KOPT-K1 (cell line): ENCODE measurements around the gene GNGT1.
"Not testable (repeated sequence)": the region's sequence is repeated elsewhere in the genome, so short reads cannot be mapped to it uniquely, and the experiment has no call there.

Source experiments
- H3K27ac ChIP-seq: fragments of 200-600 bp; sonication (generic); 2 replicates; pipeline ENCODE4 v1.5.1; 2016; ENCODE audit warnings: antibody characterized with exemption, mild to moderate bottlenecking, low read depth, low read length; ENCODE audit not compliant: poor library complexity, severe bottlenecking
- H3K36me3 ChIP-seq: fragments of 200-600 bp; sonication (generic); 2 replicates; pipeline ENCODE4 v1.5.1; 2017; ENCODE audit warnings: antibody characterized with exemption, mild to moderate bottlenecking, low read length, moderate library complexity; ENCODE audit not compliant: insufficient read depth
- H3K9me3 ChIP-seq: fragments of 200-600 bp; sonication (generic); 2 replicates; pipeline ENCODE4 v1.5.1; 2017; ENCODE audit warnings: antibody characterized with exemption, low read length, mild to moderate bottlenecking; ENCODE audit not compliant: insufficient read depth, poor library complexity, severe bottlenecking

GNGT1 gene

DNA sequence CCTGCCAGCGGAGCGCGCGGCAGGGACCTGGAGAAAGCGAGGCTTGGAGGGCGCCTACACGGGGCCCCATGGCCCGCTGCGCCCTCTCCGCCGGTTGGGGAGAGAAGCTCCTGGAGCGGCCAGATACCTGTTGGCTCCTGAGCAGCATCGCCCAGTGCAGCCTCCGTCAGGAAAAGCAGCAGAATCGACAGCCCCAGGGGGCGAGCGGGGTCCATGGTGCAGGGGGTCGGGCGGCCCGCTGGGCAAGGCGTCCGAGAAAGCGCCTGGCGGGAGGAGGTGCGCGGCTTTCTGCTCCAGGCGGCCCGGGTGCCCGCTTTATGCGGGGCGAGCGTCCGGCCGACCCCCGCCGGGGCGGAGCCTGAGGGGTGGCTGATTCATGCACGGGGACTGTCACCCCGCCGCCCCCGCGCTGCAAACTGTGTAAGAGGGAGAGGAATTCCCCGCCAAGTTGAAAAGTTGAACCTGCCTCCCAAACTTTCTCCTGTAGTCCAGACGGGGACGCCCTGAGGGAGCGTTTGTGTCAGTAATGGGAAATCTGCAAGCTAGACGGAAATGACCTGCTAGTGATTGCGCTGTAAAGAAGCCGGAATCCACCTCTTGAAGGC lies 15.8 kb upstream of the GNGT1 start, which contains the start of gene TFPI2:
TSS of gene TFPI2 (minus strand) at position 290 of the 605 bp plus-strand sequence. CDS start at position 215, 75 bp downstream.
- Histone ChIP-seq H3K27ac (no peak within 1 kb of the TSS), H3K9me3 (no peaks in the 10 kb centered on the region), H3K36me3 (no peaks in the 10 kb centered on the region)

DNA sequence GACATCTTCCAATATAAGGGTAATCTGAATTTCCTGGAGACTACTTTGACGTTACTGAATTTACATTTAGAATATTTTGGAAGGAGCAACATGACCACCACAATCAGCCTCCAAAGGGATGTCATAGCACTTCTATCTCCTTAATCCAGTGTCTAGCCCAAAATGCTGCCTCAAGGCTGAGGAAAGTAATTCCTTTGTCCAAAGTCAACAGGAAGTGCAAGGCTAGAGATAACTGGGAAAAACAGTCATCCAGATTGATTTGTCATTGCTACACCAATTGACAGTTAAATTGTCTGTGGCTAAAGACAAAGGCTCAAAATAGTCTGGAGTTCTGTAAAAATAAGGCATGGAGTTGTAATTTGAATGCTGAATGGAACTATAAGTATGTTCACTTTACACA lies 11.9 kb upstream of the GNGT1 start:
- Histone ChIP-seq H3K9me3 (no peaks in the 10 kb centered on the region), H3K36me3 (no peaks in the 10 kb centered on the region), H3K27ac (no peak overlapping the region)

DNA sequence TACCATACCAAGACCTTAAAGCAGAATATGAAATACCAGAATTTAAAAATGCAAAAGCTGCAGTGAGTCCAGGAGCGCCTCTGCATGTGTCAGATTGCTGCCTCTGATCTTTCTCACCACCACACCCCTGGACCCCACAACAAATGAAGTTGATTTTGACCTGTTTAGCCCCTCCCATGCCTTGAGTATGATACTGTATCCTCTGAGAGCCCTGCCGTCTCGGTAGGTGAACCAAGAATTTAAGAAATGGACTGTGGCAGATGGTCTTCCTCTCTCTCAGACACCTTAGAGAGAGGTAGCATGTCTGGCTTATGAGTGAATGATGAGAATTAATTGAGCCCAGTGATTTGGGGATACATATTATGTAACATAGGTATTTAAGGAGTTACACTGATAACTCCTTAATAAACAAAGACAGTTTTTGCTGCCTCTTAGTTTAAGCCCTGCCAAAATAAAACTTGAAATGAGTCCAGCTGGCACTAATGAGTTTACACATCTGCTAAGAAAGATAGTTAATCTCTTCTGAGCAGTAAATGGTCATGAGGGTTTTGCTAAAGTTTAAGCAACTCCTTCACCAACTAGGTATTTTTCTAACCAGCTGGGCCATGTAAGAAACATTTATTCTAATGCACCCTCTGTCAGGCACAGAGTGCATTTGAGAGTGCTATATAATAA lies 11.3 kb upstream of the GNGT1 start:
- Histone ChIP-seq H3K27ac (no peak overlapping the region), H3K9me3 (no peaks in the 10 kb centered on the region), H3K36me3 (no peaks in the 10 kb centered on the region)

DNA sequence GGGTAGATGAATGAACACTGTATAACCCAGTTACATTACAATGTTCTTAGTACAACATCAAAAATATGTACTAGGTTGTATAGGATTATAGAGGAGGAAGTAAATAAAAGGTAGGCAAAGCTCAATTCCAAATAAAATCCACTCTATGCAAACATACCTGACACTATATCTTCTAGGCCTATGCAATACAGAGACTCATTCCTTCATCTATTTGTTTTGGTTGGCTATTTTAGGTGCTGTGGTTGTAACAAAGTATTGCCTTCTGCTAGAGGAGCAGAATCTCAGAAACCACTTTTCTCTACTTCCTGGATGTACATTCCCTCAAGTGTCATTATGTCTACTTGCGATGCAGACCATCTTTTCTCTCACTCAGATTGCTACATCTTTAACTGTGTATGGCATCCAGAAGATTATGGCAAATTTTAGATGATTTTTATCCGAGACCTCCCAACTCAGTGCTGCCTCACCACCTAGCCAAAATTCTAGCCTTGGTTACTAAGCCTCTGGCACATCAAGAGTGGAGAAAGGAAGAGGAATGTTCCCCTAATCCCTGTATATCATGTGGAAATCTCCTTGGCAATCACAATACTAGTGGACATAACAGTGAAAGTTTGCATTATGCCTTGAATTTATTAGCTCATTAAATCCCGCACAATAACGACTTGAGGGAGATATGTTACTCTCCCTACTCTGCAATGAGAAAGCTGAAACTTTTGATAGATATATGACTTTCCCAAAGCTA lies 10.3 kb upstream of the GNGT1 start:
- Histone ChIP-seq H3K27ac (no peak overlapping the region), H3K9me3 (no peaks in the 10 kb centered on the region)

DNA sequence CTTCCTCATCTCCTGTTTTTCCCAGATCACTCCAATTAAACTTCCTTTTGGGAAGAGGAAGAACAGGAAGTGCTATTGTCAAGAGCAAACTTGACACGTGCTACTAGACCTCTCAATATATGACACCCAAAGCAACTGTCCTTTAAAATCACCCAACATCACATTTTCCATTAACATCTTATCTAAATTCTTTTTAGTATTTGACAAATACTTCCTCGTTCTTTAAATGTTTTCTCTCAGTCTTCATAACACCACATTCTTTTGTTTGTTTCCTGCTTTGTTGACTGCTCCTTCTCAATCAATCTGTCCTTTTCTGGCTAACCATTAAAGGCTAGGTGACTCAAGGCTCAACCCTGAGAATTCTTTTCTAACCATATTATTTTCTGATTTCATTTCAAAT lies 8.7 kb upstream of the GNGT1 start:
- Histone ChIP-seq H3K36me3 (no peaks in the 10 kb centered on the region), H3K9me3 (no peaks in the 10 kb centered on the region), H3K27ac (no peak overlapping the region)

More for the DNA sequence above, 10.3 kb upstream of the GNGT1 start:
- H3K36me3 ChIP-seq: no peaks in the 10 kb centered on the region

DNA sequence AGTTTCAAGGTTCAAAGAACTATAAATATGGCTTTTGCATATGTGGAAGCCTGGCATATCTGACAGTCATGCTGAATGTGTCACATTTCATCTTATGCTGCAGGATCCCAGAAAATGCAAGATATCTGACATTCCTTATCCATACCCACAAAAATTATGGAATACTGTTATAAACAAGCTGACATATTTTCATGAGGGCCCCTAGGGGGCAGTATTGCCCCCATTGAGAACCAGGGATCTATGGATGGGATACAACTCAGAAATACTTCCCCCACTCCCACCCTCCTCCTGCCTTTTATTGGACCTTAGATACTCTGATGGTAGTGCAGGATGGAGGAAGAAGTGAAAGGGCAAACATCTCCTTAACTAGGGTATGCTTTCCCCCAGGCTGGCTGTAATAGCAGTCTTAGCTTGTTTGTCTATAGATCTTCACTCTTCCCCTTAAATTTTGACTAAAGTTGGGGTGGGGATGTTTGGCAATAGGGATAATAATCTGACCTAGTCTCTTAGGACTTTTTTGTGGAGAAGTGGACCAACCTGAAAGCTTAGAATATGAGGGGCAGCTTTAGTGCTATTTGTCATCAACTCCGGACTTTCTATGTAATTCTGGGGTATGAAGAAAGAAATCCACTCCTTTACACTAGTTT lies 3.5 kb upstream of the GNGT1 start:
- Histone ChIP-seq H3K36me3 (no peaks in the 10 kb centered on the region), H3K9me3 (no peaks in the 10 kb centered on the region), H3K27ac (no peak overlapping the region)

DNA sequence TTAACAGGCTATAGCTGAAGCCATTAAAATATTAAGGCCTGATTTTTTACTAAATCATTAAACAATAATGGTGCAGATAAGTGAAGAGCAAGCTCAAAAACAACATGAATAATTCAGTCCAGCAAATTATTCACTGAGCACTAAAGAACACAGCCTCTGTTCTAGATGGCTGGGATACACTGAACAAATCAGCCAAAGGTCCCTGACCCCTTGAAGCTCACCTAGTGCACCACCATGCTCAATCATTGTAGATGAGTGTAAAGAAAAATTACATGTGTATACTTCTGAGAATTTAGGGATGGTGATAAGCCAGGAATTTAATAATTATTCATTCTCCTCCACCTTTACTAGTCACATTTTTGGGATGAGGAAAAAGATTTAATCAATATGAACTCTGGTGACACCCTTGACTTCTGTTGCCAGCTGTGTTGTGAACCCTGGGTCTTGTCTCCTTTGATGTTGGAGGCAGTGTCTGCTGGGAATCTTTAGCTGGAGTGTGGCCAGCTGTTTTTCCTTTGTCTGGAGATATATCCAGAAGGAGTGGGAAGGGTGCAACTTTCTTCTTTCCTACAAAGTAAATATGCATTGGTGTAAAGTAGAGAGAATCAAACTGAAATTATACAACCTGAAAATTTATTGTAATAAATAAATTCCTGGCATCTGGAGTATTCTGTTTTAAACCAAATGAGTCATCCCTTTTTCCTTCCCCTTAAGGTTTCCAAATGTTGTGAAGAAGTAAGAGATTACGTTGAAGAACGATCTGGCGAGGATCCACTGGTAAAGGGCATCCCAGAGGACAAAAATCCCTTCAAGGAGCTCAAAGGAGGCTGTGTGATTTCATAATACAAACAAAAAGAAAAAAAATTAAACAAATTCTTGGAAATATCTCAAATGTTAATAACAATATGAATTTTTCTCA lies 4.0 kb downstream of the GNGT1 start:
- Histone ChIP-seq H3K9me3 (no peaks in the 10 kb centered on the region), H3K36me3 (no peaks in the 10 kb centered on the region), H3K27ac (no peak overlapping the region)

DNA sequence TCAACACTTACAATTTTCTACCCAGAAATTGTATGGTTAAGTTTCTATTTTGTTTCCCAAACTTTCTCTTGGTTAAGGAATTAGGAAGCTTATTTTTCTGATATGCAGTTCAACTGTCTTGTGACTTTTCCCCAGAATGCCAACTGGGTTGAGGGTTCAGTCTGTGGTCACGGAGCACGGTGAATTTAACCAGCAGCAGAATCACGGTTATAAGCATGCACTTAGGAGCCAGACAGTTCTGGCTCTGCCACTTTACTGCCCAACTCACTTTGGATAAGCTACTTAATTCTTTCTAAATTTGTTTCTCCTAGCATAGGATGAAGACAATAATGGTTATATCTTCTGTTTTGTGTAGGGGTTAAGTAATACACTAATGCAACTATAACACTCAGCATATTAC lies 4.9 kb downstream of the GNGT1 start:
- not testable (repeated sequence) for H3K36me3 ChIP-seq, H3K27ac ChIP-seq, H3K9me3 ChIP-seq

DNA sequence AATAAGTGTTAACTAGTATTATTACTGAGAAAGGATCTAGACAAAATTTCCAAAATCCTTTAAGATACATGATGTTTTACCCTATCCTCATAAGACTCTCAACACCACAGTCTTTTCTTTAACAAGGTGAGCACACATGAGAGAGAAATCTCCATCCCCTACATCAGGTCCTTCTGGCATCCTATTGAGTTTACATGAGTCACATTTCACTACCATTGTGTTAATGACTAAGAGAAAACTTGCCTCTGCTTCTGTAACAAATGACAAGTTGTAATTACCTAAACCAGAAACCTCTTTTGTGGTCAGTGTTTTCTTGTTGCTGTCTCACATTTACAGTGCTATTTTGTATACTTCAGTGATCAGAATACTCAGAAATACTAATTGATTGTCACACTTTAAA lies 5.3 kb downstream of the GNGT1 start:
- not testable (repeated sequence) for H3K36me3 ChIP-seq, H3K27ac ChIP-seq, H3K9me3 ChIP-seq

DNA sequence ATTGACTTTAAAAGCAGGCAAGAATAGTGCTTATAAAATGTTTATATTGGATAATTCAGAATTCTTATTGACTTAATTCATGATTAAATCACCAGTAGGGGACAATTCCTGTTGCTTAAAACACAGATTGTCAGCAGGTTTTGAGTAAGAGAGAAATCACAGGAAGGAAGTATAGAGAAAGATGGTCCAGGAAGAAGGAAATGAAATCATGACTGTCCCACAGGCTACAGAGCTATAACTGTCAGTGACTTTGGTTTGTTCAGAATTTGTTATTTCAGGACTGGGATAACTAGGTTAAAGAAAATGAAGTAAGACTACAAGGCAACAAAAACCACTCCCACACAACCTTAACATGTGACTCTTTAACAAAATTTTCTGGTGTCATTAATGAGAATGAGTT lies 6.8 kb downstream of the GNGT1 start:
- no peaks in the 10 kb centered on the region for H3K36me3 ChIP-seq
- H3K27ac ChIP-seq: no peak overlapping the region
- H3K9me3 ChIP-seq: no peaks in the 10 kb centered on the region

DNA sequence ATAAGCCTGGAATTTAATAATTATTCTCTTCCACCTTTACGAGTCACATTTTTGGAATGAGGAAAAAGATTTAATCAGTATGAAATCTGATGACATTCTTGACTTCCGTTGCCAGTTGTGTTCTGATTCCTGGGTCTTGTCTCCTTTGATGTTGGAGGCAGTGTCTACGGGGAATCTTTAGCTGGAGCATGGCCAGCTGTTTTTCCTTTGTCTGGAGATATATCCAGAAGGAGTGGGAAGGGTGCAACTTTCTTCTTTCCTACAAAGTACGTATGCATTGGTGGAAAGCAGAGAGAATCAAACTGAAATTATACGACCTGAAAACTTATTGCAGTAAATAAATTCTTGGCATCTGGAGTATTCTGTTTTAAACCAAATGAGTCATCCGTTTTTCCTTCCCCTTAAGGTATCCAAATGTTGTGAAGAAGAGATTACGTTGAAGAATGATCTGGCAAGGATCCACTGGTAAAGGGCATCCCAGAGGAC lies 8.3 kb downstream of the GNGT1 start:
- Histone ChIP-seq H3K36me3 (no peaks in the 10 kb centered on the region), H3K27ac (no peak overlapping the region), H3K9me3 (no peaks in the 10 kb centered on the region)

DNA sequence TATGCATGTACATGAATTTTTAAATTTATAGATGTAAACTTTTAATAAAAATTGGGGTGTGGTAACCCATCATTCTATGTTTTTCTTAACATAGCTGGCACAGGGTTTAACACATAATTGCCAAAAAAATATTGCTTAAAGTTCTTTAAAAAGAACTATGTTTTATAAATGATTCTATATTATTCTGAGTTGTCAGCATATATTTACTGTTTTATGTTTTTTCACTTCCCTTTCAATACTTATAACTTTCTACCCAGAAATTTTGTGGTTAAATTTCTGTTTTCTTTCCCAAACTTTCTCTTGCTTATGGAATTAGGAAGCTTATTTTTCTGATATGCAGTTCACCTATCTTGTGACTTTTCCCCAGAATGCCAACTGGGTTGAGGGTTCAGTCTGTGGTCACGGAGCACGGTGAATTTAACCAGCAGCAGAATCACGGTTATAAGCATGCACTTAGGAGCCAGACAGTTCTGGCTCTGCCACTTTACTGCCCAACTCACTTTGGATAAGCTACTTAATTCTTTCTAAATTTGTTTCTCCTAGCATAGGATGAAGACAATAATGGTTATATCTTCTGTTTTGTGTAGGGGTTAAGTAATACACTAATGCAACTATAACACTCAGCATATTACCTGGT lies 9.0 kb downstream of the GNGT1 start:
- H3K36me3 ChIP-seq, H3K9me3 ChIP-seq, H3K27ac ChIP-seq: not testable (repeated sequence)

DNA sequence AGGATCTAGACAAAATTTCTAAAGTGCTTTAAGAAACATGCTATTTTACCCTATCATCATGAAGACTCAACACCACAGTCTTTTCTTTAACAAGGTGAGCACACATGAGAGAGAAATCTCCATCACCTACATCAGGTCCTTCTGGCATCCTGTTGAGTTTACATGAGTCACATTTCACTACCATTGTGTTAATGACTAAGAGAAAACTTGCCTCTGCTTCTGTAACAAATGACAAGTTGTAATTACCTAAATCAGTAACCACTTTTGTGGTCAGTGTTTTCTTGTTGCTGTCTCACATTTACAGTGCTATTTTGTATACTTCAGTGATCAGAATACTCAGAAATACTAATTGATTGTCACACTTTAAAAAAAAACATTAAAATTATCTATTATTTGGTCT lies 9.5 kb downstream of the GNGT1 start:
- H3K36me3 ChIP-seq, H3K9me3 ChIP-seq, H3K27ac ChIP-seq: not testable (repeated sequence)

DNA sequence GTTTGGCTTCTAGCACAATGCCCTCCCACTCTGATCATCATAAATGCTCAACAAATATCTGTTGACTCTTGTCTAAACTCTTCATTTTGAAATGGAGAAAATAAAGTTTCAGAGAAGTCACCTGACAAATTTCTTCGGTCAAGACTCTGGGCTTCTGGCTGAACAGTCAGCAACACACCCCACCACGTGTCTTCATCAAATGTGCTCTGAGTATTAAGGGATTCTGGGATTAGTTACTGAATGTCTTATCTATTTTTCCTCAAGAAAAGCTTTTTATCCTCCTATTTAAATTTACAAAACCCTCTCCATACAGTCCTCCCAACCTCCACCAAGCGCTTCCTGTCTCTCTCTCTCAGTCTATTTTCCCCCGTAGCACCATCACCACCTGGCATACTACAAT lies 9.9 kb downstream of the GNGT1 start:
- H3K9me3 ChIP-seq, H3K36me3 ChIP-seq, H3K27ac ChIP-seq: not testable (repeated sequence)
